Endodermal cell (in vitro differentiated cells): ENCODE measurements around the gene MYO16. TPM values are rescaled to one million over a fixed set of nuclear protein-coding genes. Genes with fewer than 3 reads are reported as not detected.

ENCODE experiments used
- DNase-seq: peaks from one replicate; pipeline ENCODE4 v3.0.0-alpha.2; 2017
- H3K27ac ChIP-seq: 2 replicates; pipeline ENCODE4 v1.5.1; 2013; ENCODE audit warnings: mild to moderate bottlenecking, low read depth, low read length, moderate library complexity
- H3K27me3 ChIP-seq: 2 replicates; pipeline ENCODE4 v1.6.1; 2013; ENCODE audit warnings: mild to moderate bottlenecking, low read length, moderate library complexity; ENCODE audit not compliant: insufficient read depth, control insufficient read depth, poor library complexity, severe bottlenecking
- H3K36me3 ChIP-seq: 2 replicates; pipeline ENCODE4 v1.7.0; 2013; ENCODE audit warnings: mild to moderate bottlenecking, low read length, moderate library complexity; ENCODE audit not compliant: control insufficient read depth, insufficient read depth
- H3K4me1 ChIP-seq: one replicate; pipeline ENCODE4 v1.7.0; 2013; ENCODE audit warnings: low read length; ENCODE audit not compliant: control insufficient read depth, insufficient read depth
- H3K4me3 ChIP-seq: 2 replicates; pipeline ENCODE4 v1.5.1; 2013; ENCODE audit warnings: mild to moderate bottlenecking, low read length, moderate library complexity
- H3K9ac ChIP-seq: 2 replicates; pipeline ENCODE4 v1.6.1; 2013; ENCODE audit warnings: mild to moderate bottlenecking, low read length, moderate library complexity; ENCODE audit not compliant: poor library complexity, severe bottlenecking; ENCODE audit errors: extremely low read depth
- H3K9me3 ChIP-seq: 2 replicates; pipeline ENCODE4 v1.6.1; 2013; ENCODE audit warnings: mild to moderate bottlenecking, low read length, moderate library complexity; ENCODE audit not compliant: control insufficient read depth
- H3K27ac Mint-ChIP-seq: 2 replicates; pipeline ENCODE4 v1.8.0; 2020; ENCODE audit warnings: mixed read lengths
- H3K27me3 Mint-ChIP-seq: 2 replicates; pipeline ENCODE4 v1.8.0; 2021; ENCODE audit warnings: mild to moderate bottlenecking, mixed read lengths; ENCODE audit not compliant: insufficient read depth
- H3K36me3 Mint-ChIP-seq: 2 replicates; pipeline ENCODE4 v1.8.0; 2020; ENCODE audit warnings: low read depth, mixed read lengths
- H3K4me1 Mint-ChIP-seq: 2 replicates; pipeline ENCODE4 v1.8.0; 2020; ENCODE audit warnings: mixed read lengths
- H3K4me3 Mint-ChIP-seq: 2 replicates; pipeline ENCODE4 v1.8.0; 2020; ENCODE audit warnings: mild to moderate bottlenecking, moderate library complexity, mixed read lengths
- H3K9me3 Mint-ChIP-seq: 2 replicates; pipeline ENCODE4 v1.8.0; 2020; ENCODE audit warnings: mild to moderate bottlenecking, mixed read lengths
- CTCF ChIP-seq: fragments of 200-600 bp; sonication (generic); conservative IDR thresholded peaks from 2 replicates; pipeline ENCODE4 v1.5.0; 2021; ENCODE audit warnings: antibody characterized with exemption, mild to moderate bottlenecking
- WGBS, 2 experiments: methylation state at CpG; one replicate each; pipeline versions ENCODE4 v1.1.5 to v1.1.7; 2013; ENCODE audit warnings: missing lambda C conversion rate in 2 of 2, mixed read lengths in 1 of 2; ENCODE audit not compliant: insufficient coverage in 1 of 2, insufficient read length in 1 of 2; 5-methylcytosine and 5-hydroxymethylcytosine counted together
- total RNA-seq, 2 donors: library from RNA; stranded (reverse); fragmentation: NEBNext Ultra II Directional in 1 of 2; extraction: Animal tissue kit (Norgen Biotek cat#: 25700) in 1 of 2; gene quantifications; 2 replicates in 1 of 2; 3 replicates in 1 of 2; pipeline ENCODE4 v1.2.1, GENCODE V29; 2021

MYO16 gene
- total RNA-seq, 2 donors from 2014 or later, result 0.70 to 1.2 TPM

DNA sequence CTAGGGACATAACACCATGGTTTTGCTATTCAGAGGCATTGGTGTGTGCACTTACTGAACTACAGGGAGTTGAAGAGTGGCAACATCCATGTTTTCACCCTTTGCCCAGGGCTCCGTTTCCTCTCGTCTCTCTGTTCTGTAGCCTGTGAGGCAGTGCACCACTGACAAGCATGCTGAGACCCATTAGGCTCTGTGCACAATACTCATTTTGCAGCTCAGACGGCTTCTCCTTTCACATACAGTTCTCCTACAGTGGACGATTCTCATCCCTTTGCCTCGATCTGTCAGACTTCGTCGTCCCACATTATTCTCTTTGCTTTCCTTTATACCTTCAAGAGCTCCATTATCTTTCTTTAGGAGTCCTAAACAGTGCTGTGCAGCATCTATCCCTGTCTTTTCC lies 403.7 kb downstream of the MYO16 start:
- no peak for DNase-seq
- Mint-ChIP-seq H3K9me3 (peaks cover 2% of the 10 kb centered on the region), H3K4me1 (no peaks in the 10 kb centered on the region), H3K27me3 (no peaks in the 10 kb centered on the region), H3K4me3 (no peak overlapping the region), H3K36me3 (no peaks in the 10 kb centered on the region), H3K27ac (no peak overlapping the region)
- no peak overlapping the region for H3K4me3 ChIP-seq
- no peaks in the 10 kb centered on the region for H3K36me3 ChIP-seq
- no peak overlapping the region for H3K27ac ChIP-seq
- no peaks in the 10 kb centered on the region for H3K9me3 ChIP-seq
- no peak overlapping the region for H3K9ac ChIP-seq
- 81 to 93% methylated on average over 7 of the region's 7 CpGs for WGBS, 2 experiments
- no peaks in the 10 kb centered on the region for H3K4me1 ChIP-seq
- no peak for TF ChIP-seq CTCF
- no peaks in the 10 kb centered on the region for H3K27me3 ChIP-seq

DNA sequence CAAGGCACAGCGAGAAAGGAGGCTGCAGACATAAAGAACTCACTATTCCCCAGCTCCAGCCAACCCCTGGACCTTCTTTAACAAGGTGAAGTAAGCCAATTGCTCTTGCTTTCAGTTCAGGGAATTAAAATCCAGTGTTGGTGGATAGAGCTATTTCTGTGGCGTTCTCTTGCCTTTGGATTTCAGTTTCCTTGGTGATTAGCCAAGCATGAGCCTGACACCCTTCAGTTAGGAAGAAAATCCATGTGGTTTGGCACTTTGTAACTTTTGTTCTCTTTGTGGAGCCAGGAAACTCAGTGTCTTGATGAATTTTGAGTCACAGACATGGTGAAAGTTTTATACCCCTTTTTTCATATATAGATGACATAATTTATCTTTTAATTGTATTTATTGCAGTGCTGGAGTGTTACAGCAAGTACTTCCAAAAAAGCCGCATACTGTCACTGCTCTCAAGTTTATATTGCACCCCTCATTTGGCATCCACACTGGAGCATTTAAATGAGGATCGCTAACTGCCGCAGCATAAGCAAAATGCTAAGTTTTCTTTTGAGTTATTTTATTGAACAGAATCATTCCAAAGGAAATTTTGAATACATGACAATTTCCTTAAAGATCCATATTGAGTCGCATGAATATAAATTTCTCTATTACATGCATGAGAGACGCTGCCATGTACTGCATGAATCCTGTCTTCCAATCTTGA lies 406.8 kb downstream of the MYO16 start:
- 91 to 97% methylated on average over 2 to 7 of the region's 7 CpGs for WGBS, 2 experiments
- H3K4me1 Mint-ChIP-seq, result no peaks in the 10 kb centered on the region
- Histone ChIP-seq H3K4me3 (no peak overlapping the region), H3K36me3 (no peaks in the 10 kb centered on the region), H3K27ac (peak overlapping the region; percentile 51), H3K9me3 (no peaks in the 10 kb centered on the region), H3K9ac (no peak overlapping the region), H3K4me1 (no peaks in the 10 kb centered on the region), H3K27me3 (no peaks in the 10 kb centered on the region)
- no peak overlapping the region for H3K4me3 Mint-ChIP-seq
- no peaks in the 10 kb centered on the region for H3K36me3 Mint-ChIP-seq
- no peak for DNase-seq
- H3K27me3 Mint-ChIP-seq, result no peaks in the 10 kb centered on the region
- H3K9me3 Mint-ChIP-seq, result peaks cover 2% of the 10 kb centered on the region
- TF ChIP-seq CTCF, result no peak
- no peak overlapping the region for H3K27ac Mint-ChIP-seq

- no peak for DNase-seq
- Mint-ChIP-seq H3K27ac (no peak overlapping the region), H3K27me3 (no peaks in the 10 kb centered on the region)
Measured at GRCh38 chr13:109043636-109044035, 414.2 kb downstream of the MYO16 start.

More at GRCh38 chr13:109043636-109044035, 414.2 kb downstream of the MYO16 start:
- Histone ChIP-seq H3K4me3 (no peak overlapping the region), H3K36me3 (no peaks in the 10 kb centered on the region), H3K4me1 (no peaks in the 10 kb centered on the region), H3K9me3 (no peaks in the 10 kb centered on the region), H3K9ac (no peak overlapping the region), H3K27ac (no peak overlapping the region), H3K27me3 (no peaks in the 10 kb centered on the region)
- TF ChIP-seq CTCF, result no peak
- 85 to 90% methylated on average over 3 of the region's 3 CpGs for WGBS, 2 experiments
- H3K9me3 Mint-ChIP-seq, result no peaks in the 10 kb centered on the region
- H3K4me3 Mint-ChIP-seq, result no peak overlapping the region
- H3K36me3 Mint-ChIP-seq, result no peaks in the 10 kb centered on the region
- H3K4me1 Mint-ChIP-seq, result no peaks in the 10 kb centered on the region
